Mesothelial cell of epicardium (in vitro differentiated cells): ENCODE results near the gene HSFX2. TPM values are rescaled to one million over a fixed set of nuclear protein-coding genes. Genes with fewer than 3 reads are reported as not detected.
"Not testable (repeated sequence)": the region's sequence is repeated elsewhere in the genome, so short reads cannot be mapped to it uniquely, and the experiment has no call there.

ENCODE experiments used
- DNase-seq, 2 experiments: peaks; one replicate each; pipeline ENCODE4 v3.0.0; 2021; ENCODE audit warnings: low spot score in 2 of 2; ENCODE audit not compliant: unreplicated experiment in 2 of 2
- H3K27ac Mint-ChIP-seq: 2 replicates; pipeline ENCODE4 v1.8.0; 2021; ENCODE audit warnings: mixed read lengths
- H3K27me3 Mint-ChIP-seq: 2 replicates; pipeline ENCODE4 v1.8.0; 2021; ENCODE audit warnings: low read depth, mixed read lengths
- H3K36me3 Mint-ChIP-seq: 2 replicates; pipeline ENCODE4 v1.8.0; 2021; ENCODE audit warnings: mixed read lengths
- H3K4me1 Mint-ChIP-seq: 2 replicates; pipeline ENCODE4 v1.8.0; 2021; ENCODE audit warnings: mixed read lengths
- H3K4me3 Mint-ChIP-seq: 2 replicates; pipeline ENCODE4 v1.8.0; 2021; ENCODE audit warnings: mild to moderate bottlenecking, moderate library complexity, mixed read lengths
- H3K9me3 Mint-ChIP-seq: 2 replicates; pipeline ENCODE4 v1.8.0; 2021; ENCODE audit warnings: mixed read lengths
- CTCF ChIP-seq: fragments of 200-600 bp; sonication (generic); IDR thresholded peaks from one replicate; pipeline ENCODE4 v1.5.0; 2021; ENCODE audit warnings: antibody characterized with exemption; ENCODE audit not compliant: unreplicated experiment
- total RNA-seq: library from RNA; stranded (reverse); gene quantifications from 3 replicates; pipeline ENCODE4 v1.2.1, GENCODE V29; 2021

The HSFX2 gene
- not detected in 3 replicates for total RNA-seq

GRCh38 chrX:149595214-149595613, at the start of gene HSFX2:
Gene HSFX2 (minus strand): TSS chrX:149595314. CDS start chrX:149594700, 614 bp downstream.
- H3K27me3 Mint-ChIP-seq, H3K9me3 Mint-ChIP-seq, H3K4me3 Mint-ChIP-seq, H3K4me1 Mint-ChIP-seq, H3K36me3 Mint-ChIP-seq, H3K27ac Mint-ChIP-seq, DNase-seq: not testable (repeated sequence)

GRCh38 chrX:149643496-149643895, 48.4 kb upstream of the HSFX2 start:
- TF ChIP-seq CTCF: no peak
- Mint-ChIP-seq H3K36me3 (no peaks in the 10 kb centered on the region), H3K9me3 (peaks cover 18% of the 10 kb centered on the region), H3K4me3 (no peak overlapping the region), H3K27ac (no peak overlapping the region), H3K4me1 (no peaks in the 10 kb centered on the region), H3K27me3 (peaks cover 7% of the 10 kb centered on the region)
- no peak for DNase-seq

GRCh38 chrX:149641835-149642234, 46.7 kb upstream of the HSFX2 start:
- Mint-ChIP-seq H3K27ac (no peak overlapping the region), H3K27me3 (peaks cover 7% of the 10 kb centered on the region), H3K36me3 (no peaks in the 10 kb centered on the region), H3K9me3 (peaks cover 28% of the 10 kb centered on the region), H3K4me3 (no peak overlapping the region), H3K4me1 (no peaks in the 10 kb centered on the region)
- no peak for DNase-seq
- TF ChIP-seq CTCF: no peak

- Mint-ChIP-seq H3K27ac (no peak overlapping the region), H3K27me3 (peaks cover 7% of the 10 kb centered on the region), H3K36me3 (no peaks in the 10 kb centered on the region), H3K4me3 (no peak overlapping the region), H3K4me1 (no peaks in the 10 kb centered on the region), H3K9me3 (peaks cover 32% of the 10 kb centered on the region)
- TF ChIP-seq CTCF: no peak
- DNase-seq: no peak
Observed at GRCh38 chrX:149641432-149641831, 46.3 kb upstream of the HSFX2 start.

- DNase-seq: no peak
- H3K4me1 Mint-ChIP-seq: no peaks in the 10 kb centered on the region
- no peaks in the 10 kb centered on the region for H3K36me3 Mint-ChIP-seq
- no peak overlapping the region for H3K4me3 Mint-ChIP-seq
- peaks cover 11% of the 10 kb centered on the region for H3K27me3 Mint-ChIP-seq
- H3K9me3 Mint-ChIP-seq: peaks cover 30% of the 10 kb centered on the region
- no peak for TF ChIP-seq CTCF
- no peak overlapping the region for H3K27ac Mint-ChIP-seq
Observed at GRCh38 chrX:149639568-149639967, 44.5 kb upstream of the HSFX2 start.

- Mint-ChIP-seq H3K36me3 (no peaks in the 10 kb centered on the region), H3K4me1 (no peaks in the 10 kb centered on the region), H3K27me3 (peaks cover 17% of the 10 kb centered on the region), H3K4me3 (no peak overlapping the region), H3K27ac (no peak overlapping the region), H3K9me3 (peaks cover 30% of the 10 kb centered on the region)
- no peak for DNase-seq
- no peak for TF ChIP-seq CTCF
Observed at GRCh38 chrX:149638860-149639259, 43.7 kb upstream of the HSFX2 start.
